Tibial nerve (tissue), 4 donors: Measurements from ENCODE around the gene TMEM123. TPM values are rescaled to one million over a fixed set of nuclear protein-coding genes. Genes with fewer than 3 reads are reported as not detected.

Experiments used
- DNase-seq, 2 donors: peaks; one replicate each; pipeline ENCODE4 v3.0.0-alpha.2; 2019; ENCODE audit warnings: low spot score in 2 of 2
- H3K27ac ChIP-seq, 4 donors: fragments of 200-600 bp; sonication (generic) in 3 of 4; one replicate each; pipeline ENCODE4 v1.5.1; 2017 to 2019; ENCODE audit warnings: mild to moderate bottlenecking in 1 of 4
- H3K27me3 ChIP-seq, 2 donors: fragments of 200-600 bp; sonication (generic) in 1 of 2; one replicate each; pipeline versions ENCODE4 v1.5.1 to v1.6.0; 2017 to 2019
- H3K36me3 ChIP-seq, 3 donors: fragments of 200-600 bp; sonication (generic); one replicate each; pipeline ENCODE4 v1.5.1; 2018 to 2019
- H3K4me1 ChIP-seq, 4 donors: fragments of 200-600 bp; sonication (generic) in 3 of 4; one replicate each; pipeline ENCODE4 v1.5.1; 2017 to 2019
- H3K4me3 ChIP-seq, 4 donors: fragments of 200-600 bp; sonication (generic) in 3 of 4; one replicate each; pipeline ENCODE4 v1.5.1; 2017 to 2019; ENCODE audit warnings: mild to moderate bottlenecking in 1 of 4, moderate library complexity in 1 of 4
- H3K9me3 ChIP-seq, 4 donors: fragments of 200-600 bp; sonication (generic) in 3 of 4; one replicate each; pipeline ENCODE4 v1.5.1; 2017 to 2019
- EP300 ChIP-seq, 2 donors: sonication (generic); formaldehyde crosslinking; IDR thresholded peaks; one replicate each; pipeline ENCODE4 v1.6.1; 2017; ENCODE audit warnings: antibody characterized with exemption in 2 of 2, mild to moderate bottlenecking in 1 of 2
- POLR2A ChIP-seq, 2 donors: fragments of 450-650 bp; IDR thresholded peaks; one replicate each; pipeline ENCODE4 v1.6.1; 2017; ENCODE audit warnings: antibody characterized with exemption in 2 of 2, mild to moderate bottlenecking in 2 of 2, moderate library complexity in 2 of 2
- WGBS, 2 donors: methylation state at CpG; one replicate each; pipeline ENCODE4 v1.1.5; 2018; 5-methylcytosine and 5-hydroxymethylcytosine counted together
- total RNA-seq, 4 donors: library from RNA; depleted of rRNA; stranded (reverse); fragments of >200 nt; gene quantifications; one replicate each; pipeline ENCODE4 v1.1.0, GENCODE V29; 2016
- TF ChIP-seq, protein P1 (sequence below), 5 experiments: fragments of 200-600 bp in 3 of 5; fragments of 450-650 bp in 2 of 5; sonication (generic) in 3 of 5; IDR thresholded peaks; one replicate each; pipeline ENCODE4 v1.5.1; 2016 to 2019; ENCODE audit warnings: antibody characterized with exemption in 5 of 5, mild to moderate bottlenecking in 3 of 5, moderate library complexity in 2 of 5

TMEM123 gene
- total RNA-seq, 4 donors from 2014 or later, result 145 to 196 (median 181) TPM

- no peak for DNase-seq
- H3K4me1 ChIP-seq, result peaks cover 0 to 29% (median 0%) of the 10 kb centered on the region in 4 donors
- H3K4me3 ChIP-seq, result no peak overlapping the region
- H3K27ac ChIP-seq, result no peak overlapping the region
- TF ChIP-seq POLR2A (IDR thresholded peaks at IDR 0.05) (no peak), EP300 (IDR thresholded peaks at IDR 0.05) (no peak)
- TF ChIP-seq, protein P1, sequence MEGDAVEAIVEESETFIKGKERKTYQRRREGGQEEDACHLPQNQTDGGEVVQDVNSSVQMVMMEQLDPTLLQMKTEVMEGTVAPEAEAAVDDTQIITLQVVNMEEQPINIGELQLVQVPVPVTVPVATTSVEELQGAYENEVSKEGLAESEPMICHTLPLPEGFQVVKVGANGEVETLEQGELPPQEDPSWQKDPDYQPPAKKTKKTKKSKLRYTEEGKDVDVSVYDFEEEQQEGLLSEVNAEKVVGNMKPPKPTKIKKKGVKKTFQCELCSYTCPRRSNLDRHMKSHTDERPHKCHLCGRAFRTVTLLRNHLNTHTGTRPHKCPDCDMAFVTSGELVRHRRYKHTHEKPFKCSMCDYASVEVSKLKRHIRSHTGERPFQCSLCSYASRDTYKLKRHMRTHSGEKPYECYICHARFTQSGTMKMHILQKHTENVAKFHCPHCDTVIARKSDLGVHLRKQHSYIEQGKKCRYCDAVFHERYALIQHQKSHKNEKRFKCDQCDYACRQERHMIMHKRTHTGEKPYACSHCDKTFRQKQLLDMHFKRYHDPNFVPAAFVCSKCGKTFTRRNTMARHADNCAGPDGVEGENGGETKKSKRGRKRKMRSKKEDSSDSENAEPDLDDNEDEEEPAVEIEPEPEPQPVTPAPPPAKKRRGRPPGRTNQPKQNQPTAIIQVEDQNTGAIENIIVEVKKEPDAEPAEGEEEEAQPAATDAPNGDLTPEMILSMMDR (IDR thresholded peaks at IDR 0.05), result no peak
- no peaks in the 10 kb centered on the region for H3K9me3 ChIP-seq
- H3K36me3 ChIP-seq, result peaks cover 0 to 45% (median 0%) of the 10 kb centered on the region in 3 donors
- WGBS, 2 donors, result 97 to 100% methylated on average over 2 of the region's 2 CpGs
- no peaks in the 10 kb centered on the region for H3K27me3 ChIP-seq
Measured at GRCh38 chr11:102406099-102406498, 46.5 kb downstream of the TMEM123 start.

DNA sequence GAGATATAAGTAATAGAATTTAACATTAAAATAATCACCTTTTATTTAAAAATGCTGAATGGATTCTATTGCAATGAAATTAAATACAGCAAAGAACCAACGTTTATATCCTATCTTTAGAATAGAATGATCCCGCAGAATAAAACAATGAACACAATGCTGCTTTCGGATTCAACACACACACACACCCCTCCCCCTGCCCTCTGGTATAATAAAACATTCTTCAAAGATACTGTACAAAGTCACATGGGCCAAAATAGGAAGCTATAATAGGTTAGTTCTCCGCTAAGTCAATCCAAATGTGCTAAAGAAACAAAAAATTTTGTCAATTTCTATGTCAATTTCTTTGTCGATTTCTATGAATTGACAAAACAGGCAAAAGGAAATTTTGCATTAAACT is 47.1 kb downstream of the TMEM123 start:
- Histone ChIP-seq H3K27ac (no peak overlapping the region), H3K9me3 (no peaks in the 10 kb centered on the region), H3K4me1 (peaks cover 0 to 26% (median 0%) of the 10 kb centered on the region in 4 donors), H3K4me3 (no peak overlapping the region), H3K36me3 (peaks cover 0 to 51% (median 0%) of the 10 kb centered on the region in 3 donors), H3K27me3 (no peaks in the 10 kb centered on the region)
- no peak for DNase-seq
- WGBS, 2 donors, result 68 to 75% methylated on average over 5 of the region's 5 CpGs
- no peak for TF ChIP-seq EP300 (IDR thresholded peaks at IDR 0.05)
- TF ChIP-seq POLR2A (IDR thresholded peaks at IDR 0.05), result no peak
- TF ChIP-seq, protein P1 (IDR thresholded peaks at IDR 0.05), result no peak

- no peak overlapping the region for H3K4me3 ChIP-seq
- peaks cover 0 to 13% (median 0%) of the 10 kb centered on the region in 4 donors for H3K4me1 ChIP-seq
- H3K9me3 ChIP-seq, result no peaks in the 10 kb centered on the region
- H3K36me3 ChIP-seq, result peaks cover 0 to 67% (median 0%) of the 10 kb centered on the region in 3 donors
- TF ChIP-seq POLR2A (IDR thresholded peaks at IDR 0.05) (no peak), EP300 (IDR thresholded peaks at IDR 0.05) (no peak)
- TF ChIP-seq, protein P1 (IDR thresholded peaks at IDR 0.05), result no peak
- no peak for DNase-seq
- H3K27me3 ChIP-seq, result no peaks in the 10 kb centered on the region
- H3K27ac ChIP-seq, result peak overlapping the region in 1 of 4 donors; percentile 1
Measured at GRCh38 chr11:102402548-102402947, 50.0 kb downstream of the TMEM123 start.

- Histone ChIP-seq H3K9me3 (no peaks in the 10 kb centered on the region), H3K27ac (no peak overlapping the region), H3K36me3 (peaks cover 0 to 64% (median 0%) of the 10 kb centered on the region in 3 donors), H3K27me3 (no peaks in the 10 kb centered on the region), H3K4me1 (peaks cover 0 to 7% (median 0%) of the 10 kb centered on the region in 4 donors), H3K4me3 (no peak overlapping the region)
- TF ChIP-seq, protein P1 (IDR thresholded peaks at IDR 0.05), result no peak
- no peak for TF ChIP-seq POLR2A (IDR thresholded peaks at IDR 0.05)
- no peak for TF ChIP-seq EP300 (IDR thresholded peaks at IDR 0.05)
- 93 to 94% methylated on average over 3 of the region's 3 CpGs for WGBS, 2 donors
- no peak for DNase-seq
Measured at GRCh38 chr11:102401905-102402304, 50.7 kb downstream of the TMEM123 start.

DNA sequence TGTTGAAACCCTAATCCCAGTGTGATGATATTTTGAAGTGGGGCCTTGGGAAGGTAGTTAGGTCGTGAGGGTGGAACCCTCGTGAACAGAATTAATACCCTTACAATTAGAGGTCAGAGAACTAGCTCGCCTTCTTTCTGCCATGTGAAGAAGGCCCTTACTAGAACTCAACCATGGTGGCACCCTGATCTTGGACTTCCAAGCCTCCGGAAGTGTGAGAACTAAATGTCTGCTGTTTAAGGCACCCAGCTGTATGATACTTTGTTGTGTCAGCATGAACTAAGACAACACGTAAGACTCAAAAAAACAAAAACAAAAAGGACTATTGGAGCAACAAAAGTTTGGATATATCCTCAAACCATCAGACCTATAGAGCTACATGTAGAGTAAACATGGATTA is 52.0 kb downstream of the TMEM123 start:
- peaks cover 0 to 4% (median 0%) of the 10 kb centered on the region in 4 donors for H3K4me1 ChIP-seq
- TF ChIP-seq POLR2A (IDR thresholded peaks at IDR 0.05) (no peak), EP300 (IDR thresholded peaks at IDR 0.05) (no peak)
- TF ChIP-seq, protein P1 (IDR thresholded peaks at IDR 0.05), result no peak
- peaks cover 0 to 65% (median 0%) of the 10 kb centered on the region in 3 donors for H3K36me3 ChIP-seq
- H3K4me3 ChIP-seq, result no peak overlapping the region
- no peak overlapping the region for H3K27ac ChIP-seq
- no peak for DNase-seq
- WGBS, 2 donors, result 84 to 85% methylated on average over 5 of the region's 5 CpGs
- no peaks in the 10 kb centered on the region for H3K27me3 ChIP-seq
- no peaks in the 10 kb centered on the region for H3K9me3 ChIP-seq
